HG03342 (cell line): ENCODE measurements around the gene CPSF4L.
A peak's percentile ranks its signal among the peaks of the same experiment; 100 is the strongest.

Experiments used
- ATAC-seq: cut with Tn5 transposase; IDR thresholded peaks from one replicate; pipeline ENCODE4 v1.9.1; 2021; ENCODE audit warnings: mild to moderate bottlenecking, moderate library complexity; ENCODE audit not compliant: unreplicated experiment

CPSF4L gene

DNA sequence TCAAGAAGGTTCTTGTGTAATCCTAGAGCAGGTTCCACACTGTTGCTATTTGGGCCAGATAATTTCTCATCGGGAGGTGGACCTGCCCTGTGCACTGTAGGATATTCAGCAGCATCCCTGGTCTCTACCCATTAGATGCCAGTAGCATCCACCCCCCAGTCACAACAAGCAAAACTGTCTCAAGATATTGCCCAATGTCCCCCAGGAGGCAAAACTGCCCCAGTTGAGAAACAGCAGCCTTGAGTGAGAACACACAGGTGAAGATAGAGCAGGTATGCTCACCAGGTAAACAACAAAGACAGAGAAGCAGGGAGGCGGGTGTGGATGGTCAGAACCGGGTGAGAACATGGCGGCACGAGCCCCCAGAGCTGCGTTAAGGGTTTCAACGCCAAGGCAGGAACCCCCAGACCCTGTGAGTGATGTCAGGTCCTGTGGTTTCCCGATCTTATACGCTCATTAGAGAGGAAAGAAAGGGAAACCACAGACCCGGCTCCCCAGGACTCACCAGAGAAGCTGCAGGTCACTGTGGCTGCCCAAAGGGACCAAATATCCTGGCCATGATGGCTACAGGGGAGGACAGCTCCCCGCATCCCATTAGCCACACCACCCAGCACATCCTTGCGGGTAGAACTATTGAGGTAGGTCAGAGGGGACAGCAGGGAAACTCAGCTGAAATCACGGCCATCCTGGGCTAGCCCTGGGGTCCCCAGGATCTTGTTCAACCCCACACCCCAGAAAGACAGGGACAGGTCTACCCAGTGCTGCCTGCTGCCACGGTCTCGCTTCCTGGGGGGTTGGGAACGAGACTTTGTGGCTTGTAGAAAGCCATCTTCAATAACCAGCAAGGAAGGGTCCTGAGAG is 28.9 kb upstream of the CPSF4L start:
- peak; percentile 24 for ATAC-seq

DNA sequence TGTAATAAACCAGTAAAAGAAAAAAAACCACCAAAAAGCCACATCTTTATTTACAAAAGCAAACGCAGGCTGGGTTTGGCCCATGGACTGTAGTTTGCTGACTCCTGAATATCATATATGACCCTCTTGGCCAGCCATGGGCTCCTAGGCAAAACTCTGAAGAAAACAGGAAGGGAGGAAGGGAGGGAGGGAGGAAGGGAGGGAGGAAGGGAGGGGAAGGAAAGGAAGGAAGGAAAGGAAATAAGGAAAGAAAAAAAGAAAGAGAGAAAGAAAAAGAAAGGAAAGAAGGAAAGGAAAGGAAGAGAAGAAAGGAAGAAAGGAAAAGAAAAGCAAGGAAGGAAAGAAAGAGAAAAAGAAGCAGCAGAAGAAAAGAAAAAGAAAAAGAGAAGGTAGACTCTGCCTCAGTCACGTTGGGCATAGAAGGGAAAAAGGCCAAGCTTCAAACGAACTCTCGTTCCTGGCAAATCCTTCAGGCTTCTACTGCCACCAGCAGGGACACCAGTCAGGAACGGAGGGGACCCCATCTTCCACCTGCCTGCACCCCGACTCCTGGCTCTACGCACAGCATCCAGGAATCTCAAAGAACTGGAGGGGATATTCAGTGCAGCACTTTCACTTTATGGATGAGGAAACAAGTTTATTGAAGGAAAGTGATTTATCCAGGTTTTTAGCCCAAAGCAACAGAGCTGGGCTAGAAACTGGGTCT is 28.0 kb upstream of the CPSF4L start:
- no peak for ATAC-seq

DNA sequence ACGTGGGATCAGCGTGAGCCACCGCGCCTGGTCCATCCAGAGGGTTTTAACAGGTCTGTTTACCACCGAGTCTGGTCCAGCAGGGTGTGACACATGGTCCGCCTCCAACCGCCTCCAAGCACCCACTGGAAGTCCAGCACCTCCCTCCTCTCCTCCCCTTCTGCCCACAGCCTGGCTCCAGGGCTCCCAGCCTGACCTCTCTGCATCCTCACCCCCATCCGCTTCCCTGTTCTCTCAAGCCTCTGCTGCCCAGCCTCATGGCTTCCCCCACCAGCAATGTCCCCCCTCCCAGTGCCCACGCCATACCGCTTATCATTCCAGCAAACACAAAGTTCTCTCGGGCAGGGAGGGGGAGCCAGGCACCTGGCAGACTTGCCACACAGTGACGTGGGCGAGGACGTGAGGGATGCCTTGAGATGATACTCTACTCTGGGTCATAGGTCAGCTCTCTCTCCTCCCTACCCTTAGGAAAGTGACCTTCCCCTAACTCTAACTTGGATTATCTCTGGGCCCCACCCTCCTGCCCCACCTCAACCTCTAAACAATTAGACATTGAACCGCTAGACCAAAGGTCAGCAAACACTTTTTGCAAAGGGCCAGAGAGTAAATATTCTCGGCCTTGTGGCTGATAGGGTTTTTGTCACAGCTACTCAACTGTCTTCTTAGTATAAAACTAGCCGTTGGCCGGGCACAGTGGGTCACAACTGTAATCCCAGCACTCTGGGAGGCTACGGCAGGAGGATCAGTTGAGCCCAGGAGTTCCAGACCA is 27.0 kb upstream of the CPSF4L start:
- no peak for ATAC-seq

DNA sequence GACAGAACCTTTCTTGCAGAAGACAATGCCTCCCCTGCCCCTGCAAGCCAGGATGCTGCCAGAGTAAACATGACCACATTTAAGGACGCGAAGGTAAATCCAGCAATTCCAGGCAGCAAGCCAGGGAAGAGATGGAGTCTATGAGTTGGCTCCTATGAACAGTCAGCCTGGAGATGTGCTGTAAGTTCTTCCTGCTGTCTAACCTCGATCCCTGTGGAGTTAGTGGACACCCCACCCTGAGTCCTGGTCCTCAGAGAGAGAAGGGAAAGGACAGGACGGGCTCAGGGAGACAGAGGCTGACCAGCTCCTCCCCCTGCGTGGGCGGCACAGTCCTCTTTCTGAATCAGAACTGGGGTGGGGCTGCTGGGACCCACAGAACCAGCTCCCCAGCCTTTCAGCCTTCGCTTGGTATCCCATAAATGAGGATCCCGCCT is 25.2 kb upstream of the CPSF4L start:
- no peak for ATAC-seq

DNA sequence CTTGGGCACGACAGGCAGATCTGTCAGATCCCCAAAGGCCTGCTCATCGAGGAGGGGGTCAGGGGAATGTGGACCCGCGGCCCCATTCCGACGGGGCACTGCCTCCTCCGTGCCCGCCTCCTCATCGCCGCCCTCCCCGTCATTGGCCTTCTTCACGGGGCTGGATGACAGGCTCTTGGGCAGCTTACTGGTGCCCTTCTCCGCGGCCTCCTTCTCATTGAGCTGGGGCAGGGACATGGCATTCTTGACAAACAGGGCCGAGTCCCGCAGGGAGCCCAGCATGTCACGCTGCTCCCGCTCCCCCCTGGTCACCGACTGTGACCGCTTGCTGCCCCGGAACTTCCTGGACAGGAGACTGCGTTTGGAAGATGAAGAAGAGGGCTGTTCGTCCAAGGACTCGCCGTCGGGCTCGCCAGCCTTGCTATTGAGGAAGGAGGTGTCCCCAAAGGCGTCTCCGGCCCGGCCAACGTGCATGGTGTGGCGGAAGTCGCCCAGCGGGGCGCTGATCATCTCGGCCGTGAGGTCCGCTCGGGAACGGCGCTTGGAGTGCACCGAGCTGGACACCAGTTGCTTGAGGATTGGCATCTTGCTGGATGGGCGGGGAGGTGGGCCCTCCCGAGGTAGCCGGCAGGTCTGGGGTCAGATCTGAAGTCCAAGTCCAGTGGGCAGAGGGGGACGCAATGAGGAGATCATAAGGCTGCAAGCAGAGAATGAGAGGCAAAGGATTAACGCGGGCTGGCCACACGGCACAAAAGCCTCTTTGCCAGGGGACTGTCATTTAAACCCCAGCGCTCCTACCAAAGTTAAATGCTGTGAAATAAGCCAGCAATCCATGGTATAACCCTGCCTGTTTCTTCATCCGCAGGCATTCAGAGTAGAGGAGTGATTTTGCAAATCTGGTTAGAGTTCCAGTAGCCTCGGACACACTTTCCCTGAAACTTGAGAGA is 24.5 kb upstream of the CPSF4L start:
- ATAC-seq, result no peak

DNA sequence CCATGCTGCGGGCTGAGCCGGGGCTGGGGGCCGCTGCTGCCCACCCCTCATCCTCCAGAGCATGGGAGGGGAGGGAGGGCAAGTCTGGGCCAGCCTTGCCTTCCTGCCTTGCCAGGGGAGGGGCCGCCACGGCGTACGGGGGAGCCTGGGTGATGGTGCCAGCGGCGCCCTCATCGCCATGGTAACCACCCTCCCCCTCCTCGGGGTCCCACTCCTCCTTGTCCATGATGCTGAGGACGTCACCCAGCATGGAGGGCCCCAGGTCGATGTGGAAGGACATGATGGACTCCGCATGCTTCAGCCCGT is 23.9 kb upstream of the CPSF4L start:
- ATAC-seq, result no peak

DNA sequence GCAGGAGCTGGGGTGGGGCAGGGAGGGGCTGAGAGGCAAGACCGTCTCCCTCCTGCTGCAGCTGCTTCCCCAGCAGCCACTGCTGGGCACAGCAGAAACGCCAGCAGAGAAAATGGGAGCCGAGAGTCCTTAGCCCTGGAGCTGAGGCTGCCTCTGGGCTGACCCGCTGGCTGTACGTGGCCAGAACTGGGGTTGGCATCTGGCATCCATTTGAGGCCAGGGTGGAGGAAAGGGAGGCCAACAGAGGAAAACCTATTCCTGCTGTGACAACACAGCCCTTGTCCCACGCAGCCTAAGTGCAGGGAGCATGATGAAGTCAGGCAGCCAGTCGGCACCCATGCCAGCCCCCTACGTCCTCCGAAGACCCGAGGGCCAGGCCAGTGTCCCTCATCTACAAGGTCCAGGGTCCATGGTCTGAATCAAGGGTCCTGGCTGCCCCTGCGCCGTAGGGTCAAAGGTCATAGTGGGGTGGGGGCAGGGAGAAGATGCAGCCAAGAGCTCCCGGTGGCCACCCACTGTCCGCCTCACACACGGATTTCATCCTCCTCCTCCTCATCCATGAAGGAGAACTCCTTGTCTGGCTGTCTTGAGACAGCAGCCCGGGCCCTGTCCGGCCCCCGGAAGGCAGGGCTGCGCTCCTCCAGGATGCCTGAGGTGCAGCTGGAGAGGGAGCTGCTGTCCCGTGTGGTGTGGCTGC is 23.4 kb upstream of the CPSF4L start:
- ATAC-seq, result no peak

DNA sequence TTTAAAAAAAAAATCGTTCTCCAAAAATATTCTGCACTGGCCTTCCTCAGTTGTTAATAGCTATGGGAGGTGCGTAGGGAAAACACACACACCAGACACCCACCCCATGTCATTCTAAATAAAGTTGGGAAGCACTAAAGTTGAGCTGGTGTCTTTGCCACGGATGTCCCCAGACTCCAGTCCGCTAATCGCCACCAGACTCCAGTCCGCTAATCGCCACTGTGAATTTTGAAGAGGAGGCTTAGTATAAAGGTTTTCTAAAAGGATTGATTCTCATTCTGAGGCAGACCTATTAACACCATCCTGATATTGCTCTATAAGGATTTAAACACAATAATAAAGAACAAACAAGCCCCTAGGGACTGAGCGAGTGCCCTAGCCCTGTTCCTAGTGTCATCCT is 22.7 kb upstream of the CPSF4L start:
- no peak for ATAC-seq

DNA sequence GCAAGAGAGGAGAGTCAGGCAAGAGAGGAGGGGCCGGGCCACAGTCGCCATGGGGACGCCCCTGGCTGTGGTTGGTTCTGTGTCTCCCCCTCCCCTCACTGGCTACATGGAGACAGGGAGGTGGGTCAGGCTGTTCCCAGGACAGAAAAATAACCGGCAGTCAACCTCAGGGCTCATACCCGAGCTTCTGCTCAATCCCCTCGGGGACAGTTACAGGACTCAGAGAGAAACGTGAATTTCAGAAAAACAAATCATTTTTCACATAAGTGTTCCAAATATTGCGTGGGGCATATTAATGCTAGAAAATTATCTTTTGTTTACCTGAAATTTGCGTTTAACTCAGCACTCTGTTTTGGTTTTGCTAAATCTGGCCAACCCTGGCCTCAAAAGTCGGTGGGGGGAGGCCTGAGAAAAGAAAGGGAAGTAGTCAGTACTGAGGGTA is 22.2 kb upstream of the CPSF4L start:
- ATAC-seq, result peak; percentile 40

DNA sequence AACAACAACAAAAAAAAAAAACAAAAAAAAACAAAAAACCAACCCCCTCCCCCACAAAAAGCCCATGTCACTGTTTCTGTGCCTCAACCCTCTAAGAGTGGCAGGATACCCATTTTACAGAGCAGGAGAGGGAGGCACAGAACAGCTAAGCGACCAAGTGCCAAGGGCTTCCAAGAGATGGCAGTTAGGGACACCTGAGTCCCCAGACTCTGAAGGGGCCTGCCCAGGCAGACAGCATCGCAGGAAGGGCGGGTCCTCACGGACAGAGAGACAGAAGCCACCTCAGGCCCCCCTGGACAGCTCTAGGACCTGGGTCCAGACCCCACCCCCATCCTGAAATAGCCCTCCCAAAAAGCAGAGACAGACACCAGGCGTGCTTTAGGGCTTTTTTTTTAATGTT is 21.6 kb upstream of the CPSF4L start:
- ATAC-seq, result no peak

DNA sequence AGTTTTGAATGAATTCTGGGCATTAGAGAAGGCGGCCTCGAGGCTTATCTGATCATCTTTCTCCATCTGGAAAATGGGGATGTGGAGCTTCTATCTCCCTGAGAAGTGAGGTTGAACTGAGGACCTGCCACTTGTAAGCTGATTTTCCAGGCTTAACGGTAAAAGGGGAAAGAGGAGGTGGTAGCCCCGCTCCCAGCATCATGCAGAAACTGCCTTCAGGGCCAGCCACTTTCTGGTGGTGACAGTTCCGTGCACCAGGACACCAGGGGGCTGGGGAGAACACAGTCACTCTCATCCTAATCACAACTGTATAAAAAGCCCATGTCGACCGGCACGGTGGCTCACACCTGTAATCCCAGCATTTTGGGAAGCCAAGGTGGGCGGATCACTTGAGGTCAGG is 20.9 kb upstream of the CPSF4L start:
- no peak for ATAC-seq

DNA sequence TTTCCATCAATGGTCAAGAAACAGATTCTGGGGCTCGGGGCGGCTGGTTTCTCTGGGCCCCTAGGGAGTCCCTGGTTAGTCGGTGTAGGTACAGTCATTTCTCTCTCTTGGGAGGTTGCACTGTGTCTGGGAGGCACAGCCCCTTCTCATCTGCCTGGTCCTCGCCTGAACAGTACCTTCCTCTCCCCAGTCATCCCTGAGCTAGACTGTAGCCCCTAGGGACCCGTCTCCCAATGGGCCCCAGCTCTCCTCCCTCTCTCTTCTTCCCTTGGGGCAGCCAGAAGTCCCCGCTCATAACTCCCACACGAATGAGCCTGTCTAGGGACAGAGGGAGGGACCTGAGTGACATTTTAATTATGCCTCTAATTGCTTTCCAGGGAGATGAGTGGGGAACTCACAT is 20.2 kb upstream of the CPSF4L start:
- ATAC-seq, result peak; percentile 89

DNA sequence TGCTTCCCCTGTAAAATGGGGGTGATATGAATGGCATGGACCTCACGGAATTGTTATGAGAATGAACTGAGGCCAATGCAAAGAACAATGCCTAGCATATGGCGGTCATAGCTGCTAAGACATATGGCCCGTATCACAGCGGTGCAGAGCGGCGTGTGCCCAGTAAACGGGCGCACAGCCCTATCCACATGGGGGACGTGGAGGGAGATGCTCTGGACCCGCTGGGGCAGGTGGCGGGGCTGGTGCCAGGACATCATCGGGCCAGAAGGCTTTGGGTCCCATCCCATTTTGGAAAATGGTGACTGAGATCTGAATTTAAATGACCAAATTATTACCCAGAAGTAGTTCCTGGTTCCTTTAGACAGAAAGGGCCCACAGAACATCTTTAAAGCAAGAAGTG is 18.5 kb upstream of the CPSF4L start:
- no peak for ATAC-seq

DNA sequence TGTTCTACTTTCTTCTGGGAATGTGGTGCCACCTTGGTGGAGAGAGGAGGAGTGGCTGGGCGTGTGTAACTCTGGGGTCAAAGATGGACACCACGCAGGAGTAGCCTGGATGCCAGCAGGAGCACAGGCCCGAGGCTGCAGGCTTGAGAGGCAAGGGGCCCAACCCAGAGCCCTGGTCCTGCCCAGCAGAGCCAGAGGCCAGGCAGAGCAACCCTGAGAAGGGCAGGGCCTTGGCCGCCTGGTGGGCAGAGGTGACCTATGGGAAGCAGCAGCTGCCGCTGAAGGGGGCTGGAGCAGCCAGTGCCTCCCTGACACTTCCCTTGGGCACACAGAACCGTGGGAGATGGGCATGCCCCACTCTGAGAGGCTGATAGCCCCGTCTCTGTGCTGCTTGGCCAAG is 18.0 kb upstream of the CPSF4L start:
- no peak for ATAC-seq

DNA sequence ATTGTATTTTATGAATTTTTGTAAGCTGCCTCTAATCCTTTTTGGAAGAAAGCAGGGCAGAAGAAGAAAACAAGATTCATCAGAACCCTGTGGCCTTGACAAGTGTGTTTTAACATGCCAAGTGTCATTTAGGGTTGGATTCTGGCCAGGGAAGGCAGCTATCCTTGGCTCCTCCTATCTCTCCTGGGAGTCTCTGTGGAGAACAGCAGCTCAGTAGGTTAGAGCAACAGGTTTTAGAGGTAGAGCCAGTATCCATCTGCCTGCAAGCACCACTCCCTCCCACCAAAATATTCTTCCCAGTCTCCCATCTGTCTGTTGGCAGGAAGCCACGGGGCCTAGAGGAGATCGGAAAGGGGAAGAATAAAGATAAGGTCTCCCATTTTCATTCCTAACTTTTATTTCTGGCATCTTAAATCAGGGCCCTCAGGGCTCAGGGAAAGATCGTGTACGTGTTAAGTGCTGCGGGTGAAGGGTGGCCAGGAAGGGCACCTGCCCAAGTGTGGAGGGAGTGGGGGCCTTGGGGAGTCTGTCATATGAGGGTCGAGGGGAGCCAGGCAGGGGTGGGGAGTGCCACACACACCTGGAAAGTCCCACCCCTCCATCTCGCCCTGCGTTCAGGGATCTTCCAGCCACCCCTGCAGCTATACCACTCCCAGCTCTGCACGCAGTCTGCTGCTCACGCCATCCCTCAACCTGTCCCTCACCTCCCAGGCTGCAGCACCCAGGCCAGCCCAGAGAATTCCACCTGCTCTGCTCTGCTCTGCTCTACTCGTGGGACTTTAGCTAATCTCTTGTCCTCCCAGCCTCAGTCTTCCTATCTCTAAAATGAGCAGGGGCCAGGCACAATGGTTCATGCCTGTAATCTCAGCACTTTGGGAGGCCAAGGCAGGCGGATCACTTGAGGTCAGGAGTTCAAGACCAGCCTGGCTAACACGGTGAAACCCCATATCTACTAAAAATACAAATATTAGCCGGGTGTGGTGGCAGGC is 17.1 kb upstream of the CPSF4L start:
- no peak for ATAC-seq

DNA sequence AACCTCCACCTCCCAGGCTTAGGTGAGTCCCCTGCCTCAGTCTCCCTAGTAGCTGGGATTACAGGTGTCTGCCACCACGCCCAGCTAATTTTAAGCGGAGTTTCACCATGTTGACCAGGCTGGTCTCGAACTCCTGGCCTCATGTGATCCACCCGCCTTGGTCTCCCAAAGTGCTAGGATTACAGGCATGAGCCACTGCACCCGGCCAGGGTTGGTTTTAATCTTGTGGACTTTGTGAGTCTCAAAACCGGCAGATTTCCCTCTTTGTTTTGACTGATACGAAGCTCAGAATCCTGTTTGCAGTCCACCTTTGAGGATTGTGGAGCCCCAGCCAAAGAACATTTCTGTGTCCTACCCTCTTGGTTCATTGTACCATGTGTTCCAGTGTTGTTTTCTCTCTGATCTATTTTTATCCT is 16.4 kb upstream of the CPSF4L start:
- no peak for ATAC-seq

DNA sequence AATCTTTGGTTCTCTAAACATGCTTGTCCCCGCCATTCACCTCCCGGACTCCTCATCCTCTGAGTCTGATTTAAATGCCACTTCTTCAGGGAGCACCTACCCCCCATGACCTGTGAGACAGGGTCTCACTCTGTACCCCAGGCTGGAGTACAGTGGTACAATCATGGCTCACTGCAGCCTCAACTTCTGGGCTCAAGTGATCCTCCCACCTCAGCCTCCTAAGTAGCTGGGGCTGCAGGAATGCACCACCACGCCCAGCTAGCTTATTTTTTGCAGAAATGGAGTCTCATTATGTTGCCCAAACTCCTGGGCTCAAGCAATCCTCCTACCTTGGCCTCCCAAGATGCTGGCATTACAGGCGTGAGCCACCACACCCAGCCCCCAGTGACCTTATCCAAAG is 12.8 kb upstream of the CPSF4L start:
- no peak for ATAC-seq

DNA sequence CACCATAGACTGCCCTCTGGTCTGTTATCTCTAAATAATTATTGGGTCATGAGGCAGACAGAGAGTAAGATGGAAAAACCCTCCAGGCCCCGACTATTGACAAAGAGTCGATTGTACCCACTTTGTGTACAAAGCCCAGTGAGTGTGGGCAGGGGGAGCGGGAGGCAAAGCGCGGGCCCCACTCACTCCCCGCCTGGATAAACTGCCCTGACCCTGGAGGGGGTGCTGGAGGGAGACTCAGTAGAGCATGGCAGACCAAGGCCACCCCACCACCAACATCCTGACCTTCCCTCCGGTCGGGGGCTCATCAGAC is 11.2 kb upstream of the CPSF4L start:
- no peak for ATAC-seq

DNA sequence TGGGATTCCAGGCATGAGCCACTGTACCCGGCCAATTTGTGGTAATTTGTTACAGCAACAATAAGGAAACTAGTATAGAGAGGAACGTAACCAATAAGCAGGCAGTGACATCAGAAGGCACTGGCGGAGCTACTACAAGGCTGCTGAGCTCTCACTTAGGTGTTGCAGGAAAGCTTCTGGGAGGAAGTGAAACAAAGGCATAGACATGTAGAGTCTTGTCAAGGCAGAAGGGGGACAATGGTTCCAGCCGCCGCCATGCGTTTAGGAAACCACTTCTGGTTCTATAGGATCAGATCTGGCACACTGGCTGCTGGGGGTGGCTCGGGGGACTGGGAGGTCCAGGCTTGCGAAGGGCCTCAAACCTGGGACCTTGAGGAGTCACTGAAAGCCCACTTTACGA is 9.4 kb upstream of the CPSF4L start:
- ATAC-seq, result peak; percentile 97
